HG02588 (cell line): Measurements from ENCODE around the gene LRRD1.
"Not testable (repeated sequence)": the region's sequence is repeated elsewhere in the genome, so short reads cannot be mapped to it uniquely, and the experiment has no call there.

Source experiments
- ATAC-seq: cut with Tn5 transposase; IDR thresholded peaks from one replicate; pipeline ENCODE4 v1.9.1; 2021; ENCODE audit warnings: mild to moderate bottlenecking, moderate library complexity; ENCODE audit not compliant: unreplicated experiment

The LRRD1 gene

GRCh38 chr7:92178928-92179924, at the start of gene LRRD1:
LRRD1 (minus strand) TSS chr7:92179142; CDS start chr7:92165202, 13,940 bp downstream.
- ATAC-seq = peak; percentile 99

GRCh38 chr7:92228742-92229141, 49.8 kb upstream of the LRRD1 start:
- ATAC-seq = no peak

GRCh38 chr7:92228100-92228499, 49.2 kb upstream of the LRRD1 start:
- ATAC-seq = no peak

- no peak for ATAC-seq
Measured at GRCh38 chr7:92226981-92227380, 48.0 kb upstream of the LRRD1 start.

GRCh38 chr7:92221766-92222165, 42.8 kb upstream of the LRRD1 start:
- ATAC-seq = no peak

GRCh38 chr7:92206672-92207071, 27.7 kb upstream of the LRRD1 start:
- no peak for ATAC-seq

GRCh38 chr7:92205987-92206386, 27.0 kb upstream of the LRRD1 start:
- ATAC-seq = no peak

GRCh38 chr7:92200791-92201190, 21.8 kb upstream of the LRRD1 start:
- ATAC-seq = no peak

GRCh38 chr7:92192326-92192725, 13.4 kb upstream of the LRRD1 start:
- no peak for ATAC-seq

GRCh38 chr7:92189246-92189645, 10.3 kb upstream of the LRRD1 start:
- ATAC-seq = not testable (repeated sequence)

GRCh38 chr7:92184294-92184693, 5.4 kb upstream of the LRRD1 start:
- ATAC-seq = not testable (repeated sequence)

GRCh38 chr7:92177362-92177761, 1.6 kb downstream of the LRRD1 start:
- no peak for ATAC-seq

- not testable (repeated sequence) for ATAC-seq
Measured at GRCh38 chr7:92169529-92169928, 9.4 kb downstream of the LRRD1 start.

- ATAC-seq = no peak
Measured at GRCh38 chr7:92161271-92161670, 17.7 kb downstream of the LRRD1 start.

GRCh38 chr7:92158660-92159575, 20.0 kb downstream of the LRRD1 start:
- no peak for ATAC-seq

- ATAC-seq = no peak
Measured at GRCh38 chr7:92156990-92157389, 22.0 kb downstream of the LRRD1 start.

- no peak for ATAC-seq
Measured at GRCh38 chr7:92155108-92155739, 23.7 kb downstream of the LRRD1 start.

- ATAC-seq = no peak
Measured at GRCh38 chr7:92150450-92151017, 28.4 kb downstream of the LRRD1 start.

GRCh38 chr7:92149736-92150239, 29.2 kb downstream of the LRRD1 start:
- ATAC-seq = no peak

- ATAC-seq = not testable (repeated sequence)
Measured at GRCh38 chr7:92143192-92143880, 35.6 kb downstream of the LRRD1 start.
